Mesothelial cell of epicardium (in vitro differentiated cells): ENCODE results near the gene LRRC4B. TPM values are rescaled to one million over a fixed set of nuclear protein-coding genes. Genes with fewer than 3 reads are reported as not detected.

Experiments used
- DNase-seq, 2 experiments: peaks; one replicate each; pipeline ENCODE4 v3.0.0; 2021; ENCODE audit warnings: low spot score in 2 of 2; ENCODE audit not compliant: unreplicated experiment in 2 of 2
- H3K27ac Mint-ChIP-seq: 2 replicates; pipeline ENCODE4 v1.8.0; 2021; ENCODE audit warnings: mixed read lengths
- H3K27me3 Mint-ChIP-seq: 2 replicates; pipeline ENCODE4 v1.8.0; 2021; ENCODE audit warnings: low read depth, mixed read lengths
- H3K36me3 Mint-ChIP-seq: 2 replicates; pipeline ENCODE4 v1.8.0; 2021; ENCODE audit warnings: mixed read lengths
- H3K4me1 Mint-ChIP-seq: 2 replicates; pipeline ENCODE4 v1.8.0; 2021; ENCODE audit warnings: mixed read lengths
- H3K4me3 Mint-ChIP-seq: 2 replicates; pipeline ENCODE4 v1.8.0; 2021; ENCODE audit warnings: mild to moderate bottlenecking, moderate library complexity, mixed read lengths
- H3K9me3 Mint-ChIP-seq: 2 replicates; pipeline ENCODE4 v1.8.0; 2021; ENCODE audit warnings: mixed read lengths
- CTCF ChIP-seq: fragments of 200-600 bp; sonication (generic); IDR thresholded peaks from one replicate; pipeline ENCODE4 v1.5.0; 2021; ENCODE audit warnings: antibody characterized with exemption; ENCODE audit not compliant: unreplicated experiment
- total RNA-seq: library from RNA; stranded (reverse); gene quantifications from 3 replicates; pipeline ENCODE4 v1.2.1, GENCODE V29; 2021

The LRRC4B gene
- total RNA-seq, 1 donor from 2014 or later: 16.3 TPM

- Mint-ChIP-seq H3K27ac (no peak overlapping the region), H3K4me3 (no peak overlapping the region), H3K4me1 (peaks cover 13% of the 10 kb centered on the region), H3K27me3 (peaks cover 54% of the 10 kb centered on the region), H3K36me3 (no peaks in the 10 kb centered on the region), H3K9me3 (no peaks in the 10 kb centered on the region)
- no peak for DNase-seq
- TF ChIP-seq CTCF: no peak
These were observed 71.8 kb downstream of the LRRC4B start for GRCh38 chr19:50496189-50497021.

GRCh38 chr19:50495020-50495531 is 73.2 kb downstream of the LRRC4B start:
- peaks cover 6% of the 10 kb centered on the region for H3K36me3 Mint-ChIP-seq
- H3K4me1 Mint-ChIP-seq: peaks cover 20% of the 10 kb centered on the region
- H3K27me3 Mint-ChIP-seq: peaks cover 58% of the 10 kb centered on the region
- DNase-seq: no peak
- H3K4me3 Mint-ChIP-seq: no peak overlapping the region
- H3K9me3 Mint-ChIP-seq: no peaks in the 10 kb centered on the region
- no peak overlapping the region for H3K27ac Mint-ChIP-seq
- no peak for TF ChIP-seq CTCF

GRCh38 chr19:50494186-50495019 is 73.8 kb downstream of the LRRC4B start:
- no peak for TF ChIP-seq CTCF
- H3K36me3 Mint-ChIP-seq: peaks cover 6% of the 10 kb centered on the region
- H3K4me3 Mint-ChIP-seq: no peak overlapping the region
- peaks cover 24% of the 10 kb centered on the region for H3K4me1 Mint-ChIP-seq
- H3K27me3 Mint-ChIP-seq: peaks cover 62% of the 10 kb centered on the region
- H3K9me3 Mint-ChIP-seq: no peaks in the 10 kb centered on the region
- H3K27ac Mint-ChIP-seq: no peak overlapping the region
- DNase-seq: no peak

- Mint-ChIP-seq H3K4me3 (no peak overlapping the region), H3K27ac (no peak overlapping the region), H3K4me1 (peaks cover 35% of the 10 kb centered on the region), H3K9me3 (no peaks in the 10 kb centered on the region), H3K36me3 (peaks cover 6% of the 10 kb centered on the region), H3K27me3 (peaks cover 74% of the 10 kb centered on the region)
- DNase-seq: no peak
- no peak for TF ChIP-seq CTCF
These were observed 75.1 kb downstream of the LRRC4B start for GRCh38 chr19:50493171-50493570.

GRCh38 chr19:50492303-50493052 is 75.8 kb downstream of the LRRC4B start:
- no peaks in the 10 kb centered on the region for H3K9me3 Mint-ChIP-seq
- H3K4me1 Mint-ChIP-seq: peaks cover 38% of the 10 kb centered on the region
- H3K27ac Mint-ChIP-seq: no peak overlapping the region
- H3K36me3 Mint-ChIP-seq: peaks cover 6% of the 10 kb centered on the region
- peak overlapping the region; percentile 46 for H3K4me3 Mint-ChIP-seq
- H3K27me3 Mint-ChIP-seq: peaks cover 80% of the 10 kb centered on the region
- no peak for DNase-seq
- TF ChIP-seq CTCF: no peak
